HG02571 (cell line): Measurements from ENCODE around the gene TCTA.
"Not testable (repeated sequence)": the region's sequence is repeated elsewhere in the genome, so short reads cannot be mapped to it uniquely, and the experiment has no call there.

Experiments used
- ATAC-seq: cut with Tn5 transposase; IDR thresholded peaks from one replicate; pipeline ENCODE4 v1.9.1; 2021; ENCODE audit warnings: mild to moderate bottlenecking, moderate library complexity; ENCODE audit not compliant: unreplicated experiment

The TCTA gene, protein sequence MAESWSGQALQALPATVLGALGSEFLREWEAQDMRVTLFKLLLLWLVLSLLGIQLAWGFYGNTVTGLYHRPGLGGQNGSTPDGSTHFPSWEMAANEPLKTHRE

GRCh38 chr3:49411968-49412631, at the start of gene TCTA, which contains the start of gene RHOA:
TCTA (plus strand) TSS chr3:49412423; CDS start chr3:49412427, 4 bp downstream.
RHOA (minus strand) TSS chr3:49411976; CDS start chr3:49375589, 36,387 bp downstream.
- peak; percentile 74 for ATAC-seq

- ATAC-seq, result no peak
Measured at GRCh38 chr3:49362561-49362960, 49.7 kb upstream of the TCTA start.

- ATAC-seq, result no peak
Measured at GRCh38 chr3:49370585-49371290, 41.5 kb upstream of the TCTA start.

GRCh38 chr3:49371946-49372345, 40.3 kb upstream of the TCTA start:
- ATAC-seq, result no peak

DNA sequence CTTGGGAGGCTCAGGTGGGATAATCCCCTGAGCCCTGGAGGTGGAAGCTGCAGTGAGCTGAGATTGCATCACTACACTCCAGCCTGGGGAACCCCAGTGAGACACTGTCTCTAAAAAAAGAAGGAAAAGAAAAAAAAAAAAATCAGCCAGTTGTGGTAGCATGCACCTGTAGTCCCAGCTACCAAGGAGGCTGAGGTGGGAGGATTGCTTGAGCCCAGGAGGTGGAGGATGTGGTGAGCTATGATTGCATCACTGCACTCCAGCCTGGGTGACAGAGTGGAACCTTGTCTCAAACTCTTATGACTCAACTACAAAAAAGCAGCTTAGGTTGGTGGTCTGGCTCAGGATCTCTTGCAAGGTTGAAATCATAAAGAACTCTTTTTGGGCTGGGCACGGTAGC, 34.7 kb upstream of the TCTA start:
- ATAC-seq, result no peak

GRCh38 chr3:49378249-49378895, 33.9 kb upstream of the TCTA start:
- ATAC-seq, result no peak

- no peak for ATAC-seq
Measured at GRCh38 chr3:49383387-49383786, 28.8 kb upstream of the TCTA start.

- ATAC-seq, result no peak
Measured at GRCh38 chr3:49385617-49386016, 26.6 kb upstream of the TCTA start.

- no peak for ATAC-seq
Measured at GRCh38 chr3:49386056-49386756, 26.0 kb upstream of the TCTA start.

GRCh38 chr3:49387721-49388120, 24.5 kb upstream of the TCTA start:
- no peak for ATAC-seq

- ATAC-seq, result no peak
Measured at GRCh38 chr3:49388289-49388820, 23.9 kb upstream of the TCTA start.

DNA sequence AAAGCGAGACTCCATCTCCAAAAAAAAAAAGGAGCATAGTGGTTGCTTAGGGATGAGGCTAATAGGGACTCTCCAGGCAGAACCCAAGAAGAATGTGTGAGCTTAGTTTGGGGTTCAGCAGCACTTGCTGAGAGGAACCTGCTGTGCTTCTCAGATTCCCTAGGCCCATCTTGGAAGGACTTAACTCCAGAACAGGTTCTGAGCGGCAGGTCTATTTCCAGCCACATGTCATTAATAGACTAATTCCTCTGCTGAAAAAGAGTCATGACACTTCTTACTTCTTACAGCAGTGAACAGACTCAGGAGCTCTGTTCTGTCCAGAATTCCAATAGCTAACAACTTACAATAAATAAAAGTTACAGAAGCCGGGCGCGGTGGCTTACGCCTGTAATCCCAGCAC, 22.9 kb upstream of the TCTA start:
- ATAC-seq, result no peak

DNA sequence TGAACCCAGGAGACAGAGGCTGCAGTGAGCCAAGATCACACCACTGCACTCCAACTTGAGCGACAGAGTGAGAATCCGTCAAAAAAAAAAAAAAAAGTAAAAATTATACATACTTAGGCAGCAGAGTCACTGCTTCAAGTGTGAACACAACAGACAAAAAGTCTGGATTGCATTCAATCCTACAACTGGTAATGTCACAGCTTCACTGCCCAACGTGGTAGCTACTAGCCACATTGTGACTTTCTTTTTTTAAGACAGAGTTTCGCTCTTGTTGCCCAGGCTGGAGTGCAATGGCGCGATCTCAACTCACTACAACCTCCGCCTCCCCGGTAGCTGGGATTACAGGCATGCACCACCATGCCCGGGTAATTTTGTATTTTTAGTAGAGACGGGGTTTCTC, 20.9 kb upstream of the TCTA start:
- not testable (repeated sequence) for ATAC-seq

GRCh38 chr3:49397470-49397869, 14.8 kb upstream of the TCTA start:
- no peak for ATAC-seq

DNA sequence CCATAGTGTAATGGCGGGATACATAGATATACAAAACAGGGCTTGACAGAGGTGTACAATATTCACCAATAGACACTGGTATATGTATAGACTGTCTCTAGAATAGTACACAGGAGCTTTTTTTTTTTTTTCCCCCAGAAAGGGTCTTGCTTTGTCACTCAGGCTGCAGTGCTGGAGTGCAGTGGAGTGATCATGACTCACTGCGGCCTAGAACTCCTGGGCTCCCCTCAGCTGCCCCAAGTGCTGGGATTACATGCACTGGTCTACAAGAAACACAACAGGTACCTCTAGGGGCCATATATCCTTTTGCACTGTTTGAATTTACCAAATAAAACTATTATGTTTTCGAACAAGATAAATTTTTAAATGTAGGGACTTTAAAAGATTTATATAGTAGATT, 12.8 kb upstream of the TCTA start:
- ATAC-seq, result no peak

GRCh38 chr3:49401766-49402165, 10.5 kb upstream of the TCTA start:
- ATAC-seq, result no peak

- no peak for ATAC-seq
Measured at GRCh38 chr3:49403891-49404290, 8.3 kb upstream of the TCTA start.

GRCh38 chr3:49405570-49405969, 6.7 kb upstream of the TCTA start:
- ATAC-seq, result not testable (repeated sequence)

DNA sequence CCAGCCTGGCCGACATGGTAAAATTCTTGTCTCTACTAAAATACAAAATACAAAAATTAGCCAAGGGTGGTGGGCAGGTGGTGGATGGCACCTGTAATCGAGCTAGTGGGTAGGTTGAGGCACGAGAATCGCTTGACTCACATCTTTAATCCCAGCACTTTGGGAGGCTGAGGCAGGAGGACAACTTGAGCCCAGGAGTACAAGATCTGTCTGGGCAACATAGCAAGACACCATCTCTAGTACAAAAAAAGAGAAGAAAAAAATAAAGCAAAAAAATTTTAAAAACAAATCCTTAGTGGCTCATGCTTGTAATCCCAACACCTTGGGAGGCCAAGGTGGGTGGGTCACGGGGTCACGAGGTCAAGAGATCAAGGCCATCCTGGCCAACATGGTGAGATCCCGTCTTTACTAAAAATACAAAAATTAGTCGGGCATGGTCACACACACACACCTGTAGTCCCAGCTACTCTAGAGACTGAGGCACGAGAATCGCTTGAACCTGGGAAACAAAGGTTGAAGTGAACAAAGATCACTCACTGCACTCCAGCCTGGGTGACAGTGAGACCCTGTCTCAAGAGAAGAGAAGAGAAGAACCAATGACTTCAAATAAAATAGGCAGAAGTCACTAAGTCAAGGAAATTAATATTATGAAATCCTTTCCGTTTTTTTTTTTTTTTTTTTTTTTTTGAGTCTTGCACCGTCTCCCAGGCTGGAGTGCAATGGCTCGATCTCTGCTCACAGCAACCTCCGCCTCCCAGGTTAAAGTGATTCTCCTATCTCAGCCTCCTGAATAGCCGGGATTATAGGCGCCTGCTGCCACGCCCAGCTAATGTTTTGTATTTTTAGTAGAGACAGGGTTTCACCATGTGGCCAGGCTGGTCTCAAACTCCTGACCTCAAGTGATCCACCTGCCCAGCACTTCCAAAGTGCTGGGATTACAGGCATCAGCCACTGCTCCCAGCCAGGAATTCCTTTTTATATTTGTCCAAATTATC, 5.4 kb upstream of the TCTA start:
- no peak for ATAC-seq
